HL-60 (cell line): ENCODE measurements around the gene RHEBL1.
A peak's percentile ranks its signal among the peaks of the same experiment; 100 is the strongest.

Experiments
- DNase-seq, 2 experiments: peaks; one replicate each; pipeline ENCODE4 v3.0.0-alpha.2; 2010 to 2020; ENCODE audit warnings: low read depth in 1 of 2, low spot score in 1 of 2
- H3K27ac ChIP-seq: fragments of 250-450 bp; sonication (Bioruptor Pico); replicated peaks from 2 replicates; pipeline ENCODE4 v1.5.1; 2020; ENCODE audit warnings: mild to moderate bottlenecking, moderate library complexity
- H3K27me3 ChIP-seq: fragments of 250-450 bp; sonication (Bioruptor Pico); 2 replicates; pipeline ENCODE4 v1.5.1; 2021; ENCODE audit warnings: mild to moderate bottlenecking, moderate library complexity; ENCODE audit not compliant: insufficient read depth, poor library complexity, severe bottlenecking
- H3K4me3 ChIP-seq: replicated peaks from 2 replicates; pipeline ENCODE4 v1.5.1; 2011; ENCODE audit warnings: mild to moderate bottlenecking, control low read depth, low read length; ENCODE audit not compliant: insufficient read depth
- GABPA ChIP-seq: IDR thresholded peaks from 2 replicates; pipeline ENCODE4 v1.6.1; 2012; ENCODE audit warnings: low read depth
- POLR2AphosphoS5 ChIP-seq: IDR thresholded peaks from 2 replicates; pipeline ENCODE4 v1.6.1; 2012; ENCODE audit warnings: low read depth
- SPI1 ChIP-seq: IDR thresholded peaks from 2 replicates; pipeline ENCODE4 v1.6.1; 2012; ENCODE audit warnings: low read depth, mild to moderate bottlenecking, borderline replicate concordance
- TF ChIP-seq, protein P1 (sequence below): IDR thresholded peaks from 2 replicates; pipeline ENCODE4 v1.6.1; 2012; ENCODE audit warnings: low read depth; ENCODE audit not compliant: insufficient replicate concordance
- TF ChIP-seq, protein P2 (sequence below): IDR thresholded peaks from one replicate; pipeline ENCODE4 v1.5.1; 2011; ENCODE audit warnings: low read length, control low read depth, inconsistent platforms; ENCODE audit not compliant: insufficient read depth

RHEBL1 gene

DNA sequence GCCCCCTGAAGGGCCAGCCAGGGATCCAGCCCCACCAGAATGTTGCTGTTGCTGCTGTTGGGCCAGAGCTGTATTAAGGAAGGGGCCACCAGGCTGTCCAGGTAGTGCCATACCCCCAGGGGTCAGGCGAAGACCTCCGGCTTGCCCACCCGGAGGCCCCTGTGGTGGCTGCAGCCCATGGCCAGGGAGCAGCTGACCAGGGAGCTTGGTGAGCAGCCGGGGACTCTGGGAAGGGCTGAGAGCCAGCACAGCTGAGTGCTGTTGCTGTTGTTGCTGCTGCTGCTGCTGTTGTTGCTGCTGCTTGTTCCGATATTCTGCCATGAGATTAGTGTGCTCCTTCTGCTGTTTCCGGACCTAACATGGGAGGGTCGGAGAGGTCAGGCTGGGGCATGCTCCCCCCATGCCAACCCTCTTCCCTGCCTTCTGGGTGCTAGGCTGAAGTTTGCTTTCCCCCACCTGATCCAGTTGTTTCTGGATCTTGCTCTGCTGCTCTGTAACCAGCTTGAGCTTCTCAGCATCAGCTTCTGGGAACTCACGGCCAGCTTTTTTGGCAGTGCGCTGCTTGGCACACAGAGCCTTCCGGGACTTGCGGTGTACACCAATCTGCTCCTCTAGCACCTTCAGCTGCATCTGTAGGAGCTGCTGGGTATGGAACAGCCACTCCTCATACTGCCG lies 36.0 kb downstream of the RHEBL1 start:
- H3K27ac ChIP-seq = no peak overlapping the region
- H3K27me3 ChIP-seq = no peaks in the 10 kb centered on the region
- no peak overlapping the region for H3K4me3 ChIP-seq
- no peak for DNase-seq
- TF ChIP-seq GABPA (no peak), POLR2AphosphoS5 (no peak), SPI1 (no peak)
- TF ChIP-seq, protein P1, sequence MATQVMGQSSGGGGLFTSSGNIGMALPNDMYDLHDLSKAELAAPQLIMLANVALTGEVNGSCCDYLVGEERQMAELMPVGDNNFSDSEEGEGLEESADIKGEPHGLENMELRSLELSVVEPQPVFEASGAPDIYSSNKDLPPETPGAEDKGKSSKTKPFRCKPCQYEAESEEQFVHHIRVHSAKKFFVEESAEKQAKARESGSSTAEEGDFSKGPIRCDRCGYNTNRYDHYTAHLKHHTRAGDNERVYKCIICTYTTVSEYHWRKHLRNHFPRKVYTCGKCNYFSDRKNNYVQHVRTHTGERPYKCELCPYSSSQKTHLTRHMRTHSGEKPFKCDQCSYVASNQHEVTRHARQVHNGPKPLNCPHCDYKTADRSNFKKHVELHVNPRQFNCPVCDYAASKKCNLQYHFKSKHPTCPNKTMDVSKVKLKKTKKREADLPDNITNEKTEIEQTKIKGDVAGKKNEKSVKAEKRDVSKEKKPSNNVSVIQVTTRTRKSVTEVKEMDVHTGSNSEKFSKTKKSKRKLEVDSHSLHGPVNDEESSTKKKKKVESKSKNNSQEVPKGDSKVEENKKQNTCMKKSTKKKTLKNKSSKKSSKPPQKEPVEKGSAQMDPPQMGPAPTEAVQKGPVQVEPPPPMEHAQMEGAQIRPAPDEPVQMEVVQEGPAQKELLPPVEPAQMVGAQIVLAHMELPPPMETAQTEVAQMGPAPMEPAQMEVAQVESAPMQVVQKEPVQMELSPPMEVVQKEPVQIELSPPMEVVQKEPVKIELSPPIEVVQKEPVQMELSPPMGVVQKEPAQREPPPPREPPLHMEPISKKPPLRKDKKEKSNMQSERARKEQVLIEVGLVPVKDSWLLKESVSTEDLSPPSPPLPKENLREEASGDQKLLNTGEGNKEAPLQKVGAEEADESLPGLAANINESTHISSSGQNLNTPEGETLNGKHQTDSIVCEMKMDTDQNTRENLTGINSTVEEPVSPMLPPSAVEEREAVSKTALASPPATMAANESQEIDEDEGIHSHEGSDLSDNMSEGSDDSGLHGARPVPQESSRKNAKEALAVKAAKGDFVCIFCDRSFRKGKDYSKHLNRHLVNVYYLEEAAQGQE = no peak
- TF ChIP-seq, protein P2, sequence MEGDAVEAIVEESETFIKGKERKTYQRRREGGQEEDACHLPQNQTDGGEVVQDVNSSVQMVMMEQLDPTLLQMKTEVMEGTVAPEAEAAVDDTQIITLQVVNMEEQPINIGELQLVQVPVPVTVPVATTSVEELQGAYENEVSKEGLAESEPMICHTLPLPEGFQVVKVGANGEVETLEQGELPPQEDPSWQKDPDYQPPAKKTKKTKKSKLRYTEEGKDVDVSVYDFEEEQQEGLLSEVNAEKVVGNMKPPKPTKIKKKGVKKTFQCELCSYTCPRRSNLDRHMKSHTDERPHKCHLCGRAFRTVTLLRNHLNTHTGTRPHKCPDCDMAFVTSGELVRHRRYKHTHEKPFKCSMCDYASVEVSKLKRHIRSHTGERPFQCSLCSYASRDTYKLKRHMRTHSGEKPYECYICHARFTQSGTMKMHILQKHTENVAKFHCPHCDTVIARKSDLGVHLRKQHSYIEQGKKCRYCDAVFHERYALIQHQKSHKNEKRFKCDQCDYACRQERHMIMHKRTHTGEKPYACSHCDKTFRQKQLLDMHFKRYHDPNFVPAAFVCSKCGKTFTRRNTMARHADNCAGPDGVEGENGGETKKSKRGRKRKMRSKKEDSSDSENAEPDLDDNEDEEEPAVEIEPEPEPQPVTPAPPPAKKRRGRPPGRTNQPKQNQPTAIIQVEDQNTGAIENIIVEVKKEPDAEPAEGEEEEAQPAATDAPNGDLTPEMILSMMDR = no peak

- no peak for DNase-seq
- Histone ChIP-seq H3K4me3 (no peak overlapping the region), H3K27ac (no peak overlapping the region), H3K27me3 (no peaks in the 10 kb centered on the region)
- TF ChIP-seq POLR2AphosphoS5 = 0 out of 2 replicates have a peak, but pooled peaks have one; percentile 34
- TF ChIP-seq, protein P2 = no peak
These were observed 36.9 kb downstream of the RHEBL1 start for GRCh38 chr12:49032679-49033447.

DNA sequence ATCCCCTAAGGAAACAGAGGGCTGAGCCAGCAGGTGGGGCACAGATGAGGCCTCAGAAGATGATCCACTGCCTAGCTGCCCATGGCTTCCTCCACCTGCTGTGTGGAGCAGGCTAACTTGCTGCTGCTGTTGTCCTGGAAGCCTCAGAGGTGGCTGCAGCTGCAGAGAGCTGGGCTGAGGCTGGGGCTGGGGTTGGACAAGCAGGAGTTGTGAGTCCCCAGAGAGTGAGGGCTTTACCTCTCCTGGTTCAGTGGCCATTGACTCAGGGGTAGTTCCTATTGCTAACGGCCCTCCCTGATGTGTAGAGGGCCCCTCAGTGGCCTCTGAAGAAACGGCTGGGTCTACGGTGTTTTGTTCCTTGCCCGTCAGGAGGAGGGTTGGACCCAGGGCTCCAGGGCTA lies 37.5 kb downstream of the RHEBL1 start:
- DNase-seq = no peak
- H3K27ac ChIP-seq = no peak overlapping the region
- H3K27me3 ChIP-seq = no peaks in the 10 kb centered on the region
- TF ChIP-seq GABPA (no peak), POLR2AphosphoS5 (no peak), SPI1 (no peak)
- TF ChIP-seq, protein P1 = no peak
- TF ChIP-seq, protein P2 = no peak
- no peak overlapping the region for H3K4me3 ChIP-seq
